Measurements from ENCODE around the gene HECTD2. TPM values are rescaled to one million over a fixed set of nuclear protein-coding genes. Genes with fewer than 3 reads are reported as not detected.
A peak's percentile ranks its signal among the peaks of the same experiment; 100 is the strongest.

The HECTD2 gene
- total RNA-seq, 1 donor from 2014 or later, result 18.2 TPM

GRCh38 chr10:91467114-91467513 is 57.0 kb downstream of the HECTD2 start:
- Mint-ChIP-seq H3K4me1 (ENCODE audit: unreplicated experiment) (no peaks in the 10 kb centered on the region), H3K27ac (no peak overlapping the region), H3K4me3 (no peak overlapping the region), H3K9me3 (peaks cover 21% of the 10 kb centered on the region), H3K27me3 (no peaks in the 10 kb centered on the region), H3K36me3 (peaks cover 31% of the 10 kb centered on the region)
- no peak for DNase-seq (ENCODE audit: extremely low spot score, unreplicated experiment)
- TF ChIP-seq CTCF (conservative IDR thresholded peaks at IDR 0.05), result no peak

GRCh38 chr10:91471602-91472001 is 61.5 kb downstream of the HECTD2 start:
- H3K4me1 Mint-ChIP-seq (ENCODE audit: unreplicated experiment), result no peaks in the 10 kb centered on the region
- H3K9me3 Mint-ChIP-seq, result peaks cover 16% of the 10 kb centered on the region
- H3K4me3 Mint-ChIP-seq, result no peak overlapping the region
- TF ChIP-seq CTCF (conservative IDR thresholded peaks at IDR 0.05), result no peak
- peaks cover 14% of the 10 kb centered on the region for H3K36me3 Mint-ChIP-seq
- no peaks in the 10 kb centered on the region for H3K27me3 Mint-ChIP-seq
- DNase-seq (ENCODE audit: extremely low spot score, unreplicated experiment), result no peak
- H3K27ac Mint-ChIP-seq, result no peak overlapping the region

GRCh38 chr10:91472911-91473310 is 62.8 kb downstream of the HECTD2 start:
- Mint-ChIP-seq H3K27ac (no peak overlapping the region), H3K27me3 (no peaks in the 10 kb centered on the region)

GRCh38 chr10:91474009-91474408 is 63.9 kb downstream of the HECTD2 start:
- Mint-ChIP-seq H3K36me3 (no peaks in the 10 kb centered on the region), H3K9me3 (peaks cover 13% of the 10 kb centered on the region), H3K27ac (no peak overlapping the region), H3K4me3 (no peak overlapping the region), H3K4me1 (ENCODE audit: unreplicated experiment) (no peaks in the 10 kb centered on the region), H3K27me3 (no peaks in the 10 kb centered on the region)
- no peak for TF ChIP-seq CTCF (conservative IDR thresholded peaks at IDR 0.05)
- no peak for DNase-seq (ENCODE audit: extremely low spot score, unreplicated experiment)

More at GRCh38 chr10:91472911-91473310, 62.8 kb downstream of the HECTD2 start:
- no peak for TF ChIP-seq CTCF (conservative IDR thresholded peaks at IDR 0.05)
- H3K4me3 Mint-ChIP-seq, result no peak overlapping the region
- H3K36me3 Mint-ChIP-seq, result peaks cover 6% of the 10 kb centered on the region
- no peak for DNase-seq (ENCODE audit: extremely low spot score, unreplicated experiment)
- peaks cover 16% of the 10 kb centered on the region for H3K9me3 Mint-ChIP-seq
- H3K4me1 Mint-ChIP-seq (ENCODE audit: unreplicated experiment), result no peaks in the 10 kb centered on the region

GRCh38 chr10:91477236-91477635 is 67.1 kb downstream of the HECTD2 start:
- Mint-ChIP-seq H3K9me3 (no peaks in the 10 kb centered on the region), H3K27me3 (no peaks in the 10 kb centered on the region), H3K27ac (no peak overlapping the region), H3K36me3 (no peaks in the 10 kb centered on the region), H3K4me3 (no peak overlapping the region), H3K4me1 (ENCODE audit: unreplicated experiment) (no peaks in the 10 kb centered on the region)
- TF ChIP-seq CTCF (conservative IDR thresholded peaks at IDR 0.05), result no peak
- DNase-seq (ENCODE audit: extremely low spot score, unreplicated experiment), result no peak

GRCh38 chr10:91479583-91479982 is 69.4 kb downstream of the HECTD2 start:
- TF ChIP-seq CTCF (conservative IDR thresholded peaks at IDR 0.05), result peak; percentile 18
- DNase-seq (ENCODE audit: extremely low spot score, unreplicated experiment), result no peak
- H3K27ac Mint-ChIP-seq, result no peak overlapping the region
- no peaks in the 10 kb centered on the region for H3K4me1 Mint-ChIP-seq (ENCODE audit: unreplicated experiment)
- H3K27me3 Mint-ChIP-seq, result no peaks in the 10 kb centered on the region
- H3K36me3 Mint-ChIP-seq, result no peaks in the 10 kb centered on the region
- H3K4me3 Mint-ChIP-seq, result no peak overlapping the region
- H3K9me3 Mint-ChIP-seq, result no peaks in the 10 kb centered on the region
